CD4-positive, alpha-beta T cell treated with Interferon gamma for 1 hour (primary cell): ENCODE results near the gene HNRNPUL1.
A peak's percentile ranks its signal among the peaks of the same experiment; 100 is the strongest.

Experiments
- DNase-seq: peaks from one replicate; pipeline ENCODE4 v3.0.0-alpha.2; 2020

Gene HNRNPUL1

GRCh38 chr19:41355035-41355434, 90.9 kb downstream of the HNRNPUL1 start:
- DNase-seq = no peak

DNA sequence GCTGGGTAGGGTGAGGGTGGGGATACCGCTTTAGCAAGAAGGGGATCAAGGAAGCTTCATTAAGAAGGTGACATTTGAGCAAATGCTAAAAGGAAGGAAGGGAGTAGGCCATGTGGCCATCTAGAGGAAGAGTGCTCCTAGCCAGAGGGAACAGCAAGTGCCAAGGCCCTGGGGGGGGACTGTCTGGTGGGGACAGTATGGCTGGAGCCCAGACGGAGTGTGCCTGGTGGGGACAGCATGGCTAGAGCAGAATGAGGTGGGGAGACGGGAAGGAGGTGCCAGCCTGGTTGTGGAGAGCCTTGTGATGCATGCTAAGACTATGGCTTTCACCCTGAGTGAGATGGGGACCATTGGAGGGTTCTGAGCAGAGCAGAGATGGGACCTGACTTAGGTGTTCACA, 91.6 kb downstream of the HNRNPUL1 start:
- no peak for DNase-seq

GRCh38 chr19:41356984-41357739, 93.0 kb downstream of the HNRNPUL1 start:
- DNase-seq = peak; percentile 49
